Measurements from ENCODE around the gene SCLY. TPM values are rescaled to one million over a fixed set of nuclear protein-coding genes. Genes with fewer than 3 reads are reported as not detected.
A peak's percentile ranks its signal among the peaks of the same experiment; 100 is the strongest.

The SCLY gene
- total RNA-seq (2013), result 10.8 TPM
- polyA plus RNA-seq (10 to 100 TPM in 2 of 3 donors, 1 to 10 TPM in 1; 9.5 to 10.6 (median 10.3) TPM), polyA minus RNA-seq (7.3 and 8.0 TPM in 2 replicates), total RNA-seq (0.35 to 1.5 (median 0.92) reads per million in 11 experiments)

- Histone ChIP-seq H2AFZ (ENCODE audit: insufficient read depth, low read depth, low read length, poor library complexity, severe bottlenecking) (peak within 1 kb of the TSS; percentile 98), H3K36me3 (replicated peaks in 1 of 2; ENCODE audit: control insufficient read depth in 1 of 2, insufficient read depth in 2 of 2, low read length in 2 of 2) (peaks cover 8 to 14% of the 10 kb centered on the region in 2 donors), H4K20me1 (ENCODE audit: insufficient read depth, low read length) (no peaks in the 10 kb centered on the region), H3K4me1 (ENCODE audit: control insufficient read depth in 1 of 2, insufficient read depth in 2 of 2, low read length in 2 of 2) (peaks cover 17 to 23% of the 10 kb centered on the region in 2 donors), H3K4me3 (replicated peaks in 1 of 3; ENCODE audit: low read depth in 2 of 3, low read length in 3 of 3) (peak within 1 kb of the TSS; percentile 74 to 88 (median 82)), H3K9ac (ENCODE audit: insufficient read depth, low read length, poor library complexity, severe bottlenecking) (peak within 1 kb of the TSS; percentile 91), H3K79me2 (ENCODE audit: insufficient read depth, low read length) (no peaks in the 10 kb centered on the region), H3K4me2 (replicated peaks; ENCODE audit: extremely low read depth, low read length, poor library complexity, severe bottlenecking) (peak within 1 kb of the TSS; percentile 93), H3K27me3 (ENCODE audit: control insufficient read depth in 2 of 2, insufficient read depth in 2 of 2, low read length in 2 of 2) (peaks cover 3 to 19% of the 10 kb centered on the region in 2 donors), H3K9me3 (replicated peaks in 1 of 2; ENCODE audit: control insufficient read depth in 1 of 2, insufficient read depth in 1 of 2, low read length in 2 of 2) (peaks cover 6 to 10% of the 10 kb centered on the region in 2 donors), H3K27ac (ENCODE audit: low read depth in 1 of 2, low read length in 2 of 2) (peak within 1 kb of the TSS; percentile 66 to 91)
- no peak for TF ChIP-seq CTCF (IDR thresholded peaks at IDR 0.05)
- H3K4me3 Mint-ChIP-seq, result peak within 1 kb of the TSS; percentile 90 to 94
- peaks cover 8 to 24% (median 22%) of the 10 kb centered on the region in 3 donors for H3K27me3 Mint-ChIP-seq (ENCODE audit: low read depth in 3 of 3)
- peak within 1 kb of the TSS; percentile 82 to 95 (median 90) for H3K27ac Mint-ChIP-seq
- intact Hi-C loops (cut with micrococcal nuclease), result loop anchor here in 1 of 2 donors (2.0 to 5.0 kb wide), 2 partner anchors 92 to 182 kb away; partner anchors contain the start of gene HES6
- WGBS (ENCODE audit: insufficient coverage), result under 1% methylated on average over 98 of the region's 98 CpGs
- peaks cover 17 to 24% (median 20%) of the 10 kb centered on the region in 7 donors for H3K9me3 Mint-ChIP-seq
- peak; percentile 98 for DNase-seq
- peaks cover 14 to 18% of the 10 kb centered on the region in 2 donors for H3K36me3 Mint-ChIP-seq
- H3K4me1 Mint-ChIP-seq, result peaks cover 22% of the 10 kb centered on the region
Measured at GRCh38 chr2:238060542-238061314, at the start of gene SCLY. Gene SCLY, plus strand, starts transcription at chr2:238061001. Its CDS starts 54 bp downstream, at chr2:238061055.

GRCh38 chr2:238013806-238014205 lies 47.0 kb upstream of the SCLY start:
- 100% methylated on average over 6 of the region's 7 CpGs for WGBS (ENCODE audit: insufficient coverage)
- Histone ChIP-seq H3K4me2 (replicated peaks; ENCODE audit: extremely low read depth, low read length, poor library complexity, severe bottlenecking) (no peak overlapping the region), H3K9me3 (replicated peaks in 1 of 2; ENCODE audit: control insufficient read depth in 1 of 2, insufficient read depth in 1 of 2, low read length in 2 of 2) (no peaks in the 10 kb centered on the region), H3K4me3 (replicated peaks in 1 of 3; ENCODE audit: low read depth in 2 of 3, low read length in 3 of 3) (no peak overlapping the region), H3K79me2 (ENCODE audit: insufficient read depth, low read length) (peaks cover 2% of the 10 kb centered on the region), H3K27me3 (ENCODE audit: control insufficient read depth in 2 of 2, insufficient read depth in 2 of 2, low read length in 2 of 2) (no peaks in the 10 kb centered on the region), H2AFZ (ENCODE audit: insufficient read depth, low read depth, low read length, poor library complexity, severe bottlenecking) (no peak overlapping the region), H3K27ac (ENCODE audit: low read depth in 1 of 2, low read length in 2 of 2) (no peak overlapping the region), H3K4me1 (ENCODE audit: control insufficient read depth in 1 of 2, insufficient read depth in 2 of 2, low read length in 2 of 2) (no peaks in the 10 kb centered on the region), H3K9ac (ENCODE audit: insufficient read depth, low read length, poor library complexity, severe bottlenecking) (no peak overlapping the region), H3K36me3 (replicated peaks in 1 of 2; ENCODE audit: control insufficient read depth in 1 of 2, insufficient read depth in 2 of 2, low read length in 2 of 2) (peaks cover 32 to 86% of the 10 kb centered on the region in 2 donors), H4K20me1 (ENCODE audit: insufficient read depth, low read length) (peaks cover 71% of the 10 kb centered on the region)
- Mint-ChIP-seq H3K9me3 (no peaks in the 10 kb centered on the region), H3K36me3 (peaks cover 64 to 84% of the 10 kb centered on the region in 2 donors), H3K27ac (no peak overlapping the region), H3K4me1 (peaks cover 3% of the 10 kb centered on the region), H3K27me3 (ENCODE audit: low read depth in 3 of 3) (no peaks in the 10 kb centered on the region), H3K4me3 (no peak overlapping the region)
- DNase-seq, result no peak
- intact Hi-C loops (cut with micrococcal nuclease), result no loop called here
- TF ChIP-seq CTCF (IDR thresholded peaks at IDR 0.05), result no peak
